A549 (cell line): ENCODE results near the gene TRIOBP. TPM values are rescaled to one million over a fixed set of nuclear protein-coding genes. Genes with fewer than 3 reads are reported as not detected.
A peak's percentile ranks its signal among the peaks of the same experiment; 100 is the strongest.

Experiments
- ATAC-seq, 2 experiments: fragments of 200-7000 bp in 1 of 2; fragments of >200 bp in 1 of 2; cut with Nextera tagmentation in 1 of 2; cut with Tn5 transposase in 1 of 2; 3 replicates each; pipeline versions ENCODE4 v1.8.0 to v1.9.1; 2018 to 2020; ENCODE audit warnings: mild to moderate bottlenecking in 1 of 2, moderate library complexity in 1 of 2
- CTCF ChIA-PET: fragments of 300-600 bp; sonication (Branson Sonifier 250); formaldehyde crosslinking; extraction: SDS; loops from one replicate; lab custom pipeline; 2021; ENCODE audit warnings: antibody characterized with exemption, inconsistent platforms; lab: Yijun Ruan, JAX
- POLR2A ChIA-PET: fragments of 350-600 bp; formaldehyde crosslinking; extraction: SDS; loops from one replicate; lab custom pipeline; 2021; ENCODE audit warnings: antibody characterized with exemption, inconsistent platforms; lab: Yijun Ruan, JAX
- DNase-seq, 2 experiments: peaks; one replicate each; pipeline versions ENCODE4 v3.0.0 to v3.0.0-alpha.2; 2011 to 2016; ENCODE audit warnings: low read depth in 1 of 2, low spot score in 1 of 2
- FAIRE-seq: peaks from 2 replicates; lab custom pipeline; 2011; peaks lifted over from hg19 to GRCh38; lab: Jason Lieb, UNC
- H3K27ac ChIP-seq, 2 experiments: fragments of >200 bp; sonication (Bioruptor Twin); formaldehyde crosslinking; 3 replicates each; pipeline ENCODE4 v1.5.1; 2016 to 2017
- H3K4me1 ChIP-seq: fragments of >200 bp; sonication (Bioruptor Twin); formaldehyde crosslinking; 3 replicates; pipeline ENCODE4 v1.6.1; 2016
- H3K4me2 ChIP-seq: fragments of >200 bp; sonication (Bioruptor Twin); formaldehyde crosslinking; 3 replicates; pipeline ENCODE4 v1.6.1; 2016
- H3K4me3 ChIP-seq: fragments of >200 bp; sonication (Bioruptor Twin); formaldehyde crosslinking; 3 replicates; pipeline ENCODE4 v1.5.1; 2016
- H3K9me3 ChIP-seq: fragments of >200 bp; sonication (Bioruptor Twin); formaldehyde crosslinking; 3 replicates; pipeline ENCODE4 v1.6.1; 2016
- BCL3 ChIP-seq: fragments of >200 bp; sonication (Bioruptor Twin); formaldehyde crosslinking; IDR thresholded peaks from 3 replicates; pipeline ENCODE4 v1.6.1; 2016
- CBX2 ChIP-seq: fragments of 200-600 bp; sonication (generic); IDR thresholded peaks from 2 replicates; pipeline ENCODE4 v1.6.1; 2016; ENCODE audit warnings: low read depth, mild to moderate bottlenecking, borderline replicate concordance
- CBX8 ChIP-seq: fragments of 200-600 bp; sonication (generic); IDR thresholded peaks from 2 replicates; pipeline ENCODE4 v1.6.1; 2016
- CEBPB ChIP-seq, 2 experiments: fragments of >200 bp in 1 of 2; sonication (Bioruptor Twin) in 1 of 2; formaldehyde crosslinking in 1 of 2; IDR thresholded peaks; 2 replicates each; pipeline ENCODE4 v1.6.1; 2012 to 2016
- CTCF ChIP-seq: fragments of >200 bp; sonication (Bioruptor Twin); formaldehyde crosslinking; IDR thresholded peaks from 3 replicates; pipeline ENCODE4 v1.5.1; 2016
- E2F6 ChIP-seq: IDR thresholded peaks from 2 replicates; pipeline ENCODE4 v1.6.1; 2012; ENCODE audit warnings: low read depth, borderline replicate concordance
- EHMT2 ChIP-seq: fragments of 200-600 bp; sonication (generic); IDR thresholded peaks from 2 replicates; pipeline ENCODE4 v1.6.1; 2016; ENCODE audit warnings: antibody characterized with exemption, low read depth, mild to moderate bottlenecking, moderate library complexity
- ELK1 ChIP-seq: fragments of 150-350 bp; IDR thresholded peaks from 2 replicates; pipeline ENCODE4 v1.6.1; 2014; ENCODE audit warnings: low read depth, mild to moderate bottlenecking, low read length
- EP300 ChIP-seq, 2 experiments: fragments of >200 bp; sonication (Bioruptor Twin); formaldehyde crosslinking; IDR thresholded peaks; 2 replicates in 1 of 2; 3 replicates in 1 of 2; pipeline ENCODE4 v1.6.1; 2016 to 2017
- FOXS1 ChIP-seq: fragments of 250-450 bp; sonication (Bioruptor Pico); IDR thresholded peaks from 2 replicates; pipeline ENCODE4 v1.5.0; 2020; ENCODE audit warnings: mild to moderate bottlenecking, moderate library complexity
- HOXA7 ChIP-seq: fragments of 250-450 bp; sonication (Bioruptor Pico); IDR thresholded peaks from 2 replicates; pipeline ENCODE4 v1.5.0; 2020; ENCODE audit warnings: mild to moderate bottlenecking, moderate library complexity
- HOXB13 ChIP-seq: fragments of 250-450 bp; sonication (Bioruptor Pico); IDR thresholded peaks from 2 replicates; pipeline ENCODE4 v1.5.0; 2020; ENCODE audit warnings: low read depth, mild to moderate bottlenecking, moderate library complexity
- HOXB5 ChIP-seq: fragments of 250-450 bp; sonication (Bioruptor Pico); IDR thresholded peaks from 2 replicates; pipeline ENCODE4 v1.5.0; 2020; ENCODE audit warnings: mild to moderate bottlenecking, moderate library complexity
- JUNB ChIP-seq: fragments of >200 bp; sonication (Bioruptor Twin); formaldehyde crosslinking; IDR thresholded peaks from 2 replicates; pipeline ENCODE4 v1.6.1; 2016
- KDM1A ChIP-seq: fragments of 200-600 bp; sonication (generic); IDR thresholded peaks from 2 replicates; pipeline ENCODE4 v1.6.1; 2016; ENCODE audit warnings: low read depth, mild to moderate bottlenecking
- MAX ChIP-seq: IDR thresholded peaks from 2 replicates; pipeline ENCODE4 v1.6.1; 2012
- MYC ChIP-seq: IDR thresholded peaks from 2 replicates; pipeline ENCODE4 v1.6.1; 2012; ENCODE audit warnings: mild to moderate bottlenecking, inconsistent platforms, low read length, improper control_type of control experiment, borderline replicate concordance
- NFE2L2 ChIP-seq: fragments of 150-350 bp; conservative IDR thresholded peaks from 2 replicates; pipeline ENCODE4 v1.6.1; 2014; ENCODE audit warnings: low read length
- RARB ChIP-seq: fragments of 250-450 bp; sonication (Bioruptor Pico); IDR thresholded peaks from 2 replicates; pipeline ENCODE4 v1.8.0; 2021; ENCODE audit warnings: mild to moderate bottlenecking, moderate library complexity
- RFX5 ChIP-seq: fragments of 450-650 bp; IDR thresholded peaks from 2 replicates; pipeline ENCODE4 v1.7.1; 2014; ENCODE audit warnings: antibody characterized with exemption, mild to moderate bottlenecking, moderate library complexity
- RNF2 ChIP-seq: fragments of 200-600 bp; sonication (generic); IDR thresholded peaks from 2 replicates; pipeline ENCODE4 v1.6.1; 2016; ENCODE audit warnings: low read depth, mild to moderate bottlenecking, antibody characterized with exemption, moderate library complexity, borderline replicate concordance
- SMC3 ChIP-seq: fragments of >200 bp; sonication (Bioruptor Twin); formaldehyde crosslinking; IDR thresholded peaks from 3 replicates; pipeline ENCODE4 v1.6.1; 2018; ENCODE audit warnings: inconsistent platforms
- SREBF2 ChIP-seq: fragments of 450-650 bp; IDR thresholded peaks from 2 replicates; pipeline ENCODE4 v1.6.1; 2014; ENCODE audit warnings: mild to moderate bottlenecking, moderate library complexity
- TP53 ChIP-seq: fragments of 250-450 bp; sonication (Bioruptor Pico); IDR thresholded peaks from 2 replicates; pipeline ENCODE4 v1.5.0; 2021; ENCODE audit warnings: mild to moderate bottlenecking, moderate library complexity
- USF2 ChIP-seq: fragments of 450-650 bp; IDR thresholded peaks from 2 replicates; pipeline ENCODE4 v1.6.1; 2014; ENCODE audit warnings: antibody characterized with exemption
- ZC3H11A ChIP-seq: fragments of 450-650 bp; IDR thresholded peaks from 2 replicates; pipeline ENCODE4 v1.6.1; 2014; ENCODE audit warnings: antibody characterized with exemption, mild to moderate bottlenecking
- ZSCAN20 ChIP-seq: fragments of 250-450 bp; sonication (Bioruptor Pico); IDR thresholded peaks from 2 replicates; pipeline ENCODE4 v1.8.0; 2022; ENCODE audit warnings: mild to moderate bottlenecking, moderate library complexity
- WGBS: methylation state at CpG from one replicate; pipeline ENCODE4 v1.1.6; 2017; ENCODE audit errors: missing lambda C conversion rate; 5-methylcytosine and 5-hydroxymethylcytosine counted together
- polyA plus RNA-seq, 4 experiments: library from polyadenylated mRNA; depleted of rRNA in 3 of 4; stranded (reverse); fragments of >200 nt; fragmentation: RNase III in 1 of 4; extraction: RNeasy Plus Mini Kit Qiagen cat#74134 plus additional on column Dnase treatment in 1 of 4; gene quantifications; 2 replicates in 3 of 4; 3 replicates in 1 of 4; pipeline ENCODE4 v1.2.3, GENCODE V29; 2011 to 2017

Gene TRIOBP
- polyA plus RNA-seq, 2 of the 4 experiments (the other 2 are of a cell fraction) = 15.7 to 26.0 TPM

- no peak for TF ChIP-seq NFE2L2
- TF ChIP-seq CTCF = no peak
- TF ChIP-seq EHMT2 = no peak
- TF ChIP-seq MAX = no peak
- TF ChIP-seq CBX8 = no peak
- no peak for TF ChIP-seq HOXB13 (CRISPR knock-in tag)
These were observed 122.2 kb downstream of the TRIOBP start (continued) for GRCh38 chr22:37819105-37819433.

- Histone ChIP-seq H3K4me2 (no peak overlapping the region), H3K4me1 (peaks cover 4% of the 10 kb centered on the region; the same call in 1 of the 3 replicates), H3K9me3 (no peaks in the 10 kb centered on the region), H3K27ac (no peak overlapping the region), H3K4me3 (no peak overlapping the region)
- DNase-seq (no peak), FAIRE-seq (no peak), ATAC-seq (no peak)
- TF ChIP-seq ZSCAN20 (CRISPR knock-in tag) (no peak), ELK1 (no peak), RNF2 (no peak), JUNB (no peak), SREBF2 (no peak), KDM1A (no peak), CBX2 (no peak), NFE2L2 (no peak), TP53 (no peak), EP300 (IDR thresholded peaks at IDR 0.05) (no peak), FOXS1 (no peak), ZC3H11A (no peak)
- 84% methylated on average over 5 of the region's 5 CpGs for WGBS
- POLR2A ChIA-PET = no interaction called here
- CTCF ChIA-PET = interaction anchor here (1.1 to 6.0 kb wide), 6 partner anchors 12 to 145 kb away, joined by 5 to 112 read pairs (median 28); partner anchors contain the start of gene GCAT
These were observed 123.5 kb downstream of the TRIOBP start for GRCh38 chr22:37820350-37820749.

- FAIRE-seq (no peak), ATAC-seq (peak in 1 of 2 experiments; percentile 39; a peak in 3 of 6 replicates), DNase-seq (no peak)
- H3K4me1 ChIP-seq = peaks cover 4% of the 10 kb centered on the region; the same call in 1 of the 3 replicates
- H3K9me3 ChIP-seq = no peaks in the 10 kb centered on the region
- CTCF ChIA-PET = interaction anchor here (0.9 to 1.2 kb wide), 2 partner anchors 8 to 41 kb away, joined by 3 to 7 read pairs; no protein-coding TSS in a partner anchor
- POLR2A ChIA-PET = no interaction called here
- H3K4me2 ChIP-seq = no peak overlapping the region
- no peak overlapping the region for H3K27ac ChIP-seq
- no peak overlapping the region for H3K4me3 ChIP-seq
- WGBS = 41% methylated on average over 8 of the region's 8 CpGs
- TF ChIP-seq BCL3 (no peak), MYC (no peak), HOXA7 (no peak), RFX5 (no peak), ZSCAN20 (CRISPR knock-in tag) (no peak), EHMT2 (no peak), CEBPB (IDR thresholded peaks at IDR 0.05) (no peak), E2F6 (no peak), CBX8 (no peak), CTCF (no peak), SMC3 (no peak), HOXB5 (CRISPR knock-in tag) (no peak), RARB (CRISPR knock-in tag) (no peak), USF2 (no peak)
These were observed 125.4 kb downstream of the TRIOBP start for GRCh38 chr22:37822079-37822833.
